Central memory CD8-positive, alpha-beta T cell (primary cell): Measurements from ENCODE around the gene DAPP1.
"Not testable (repeated sequence)": the region's sequence is repeated elsewhere in the genome, so short reads cannot be mapped to it uniquely, and the experiment has no call there.

Experiments used
- ATAC-seq: fragments of 150-1000 bp; cut with Tn5 transposase; replicated peaks from 2 replicates; pipeline ENCODE4 v1.10.0; 2022; ENCODE audit warnings: mild to moderate bottlenecking, moderate FRiP score, moderate number of reproducible peaks; ENCODE audit not compliant: poor library complexity, severe bottlenecking; ENCODE audit errors: extremely low read depth
- DNase-seq, 2 donors: peaks; one replicate each; pipeline ENCODE4 v3.0.0; 2021; ENCODE audit warnings: low spot score in 2 of 2
- H3K27ac Mint-ChIP-seq: one replicate; pipeline ENCODE4 v1.8.0; 2022; ENCODE audit warnings: low read depth, mild to moderate bottlenecking, moderate library complexity, mixed read lengths
- H3K27me3 Mint-ChIP-seq: one replicate; pipeline ENCODE4 v1.8.0; 2022; ENCODE audit warnings: mixed read lengths
- H3K36me3 Mint-ChIP-seq: one replicate; pipeline ENCODE4 v1.8.0; 2022; ENCODE audit warnings: mild to moderate bottlenecking, moderate library complexity, mixed read lengths; ENCODE audit not compliant: insufficient read depth
- H3K4me1 Mint-ChIP-seq: one replicate; pipeline ENCODE4 v1.8.0; 2022; ENCODE audit warnings: mixed read lengths
- H3K4me3 Mint-ChIP-seq: one replicate; pipeline ENCODE4 v1.8.0; 2022; ENCODE audit warnings: mild to moderate bottlenecking, moderate library complexity, mixed read lengths
- H3K9me3 Mint-ChIP-seq: one replicate; pipeline ENCODE4 v1.8.0; 2022; ENCODE audit warnings: mixed read lengths

Gene DAPP1

DNA sequence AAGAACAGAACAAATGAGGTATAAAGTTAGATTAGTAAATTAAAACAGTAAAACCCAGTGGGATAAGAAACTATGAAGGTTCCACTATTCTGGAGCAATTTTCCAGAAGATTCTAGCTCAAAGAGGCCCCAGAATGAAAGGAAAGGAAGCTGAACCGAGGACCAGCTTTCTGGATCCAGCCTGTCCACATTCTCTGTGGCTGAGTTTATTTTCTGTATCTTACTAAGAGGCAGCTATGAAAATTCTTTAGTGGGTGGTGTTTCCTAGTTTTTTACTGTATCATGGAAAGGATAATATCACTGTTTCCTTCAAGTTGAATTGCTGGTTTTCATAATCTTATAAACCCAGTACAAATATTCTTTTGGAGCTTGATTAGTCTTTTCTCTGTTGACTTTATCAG is 11.8 kb downstream of the DAPP1 start:
- H3K27me3 Mint-ChIP-seq: no peaks in the 10 kb centered on the region
- H3K4me1 Mint-ChIP-seq: peaks cover 8% of the 10 kb centered on the region
- no peak overlapping the region for H3K27ac Mint-ChIP-seq
- no peaks in the 10 kb centered on the region for H3K9me3 Mint-ChIP-seq
- ATAC-seq: no peak
- peaks cover 5% of the 10 kb centered on the region for H3K36me3 Mint-ChIP-seq
- DNase-seq: no peak
- H3K4me3 Mint-ChIP-seq: no peak overlapping the region

DNA sequence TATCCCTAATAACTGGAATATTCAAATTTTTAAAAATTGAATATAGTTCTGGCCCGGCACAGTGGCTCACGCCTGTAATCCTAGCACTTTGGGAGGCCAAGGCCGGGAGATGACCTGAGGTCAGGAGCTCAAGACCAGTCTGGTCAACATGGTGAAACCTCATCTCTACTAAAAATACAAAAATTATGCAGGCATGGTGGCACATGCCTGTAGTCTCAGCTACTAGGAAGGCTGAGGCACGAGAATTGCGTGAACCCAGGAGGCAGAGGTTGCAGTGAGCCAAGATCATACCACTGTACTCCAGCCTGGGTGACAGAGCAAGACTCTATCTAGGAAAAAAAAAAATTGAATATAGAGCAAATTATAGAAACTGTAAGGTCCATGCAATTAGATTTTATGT is 13.4 kb downstream of the DAPP1 start:
- H3K27me3 Mint-ChIP-seq, H3K27ac Mint-ChIP-seq, ATAC-seq, H3K9me3 Mint-ChIP-seq, H3K4me3 Mint-ChIP-seq, DNase-seq, H3K36me3 Mint-ChIP-seq, H3K4me1 Mint-ChIP-seq: not testable (repeated sequence)

DNA sequence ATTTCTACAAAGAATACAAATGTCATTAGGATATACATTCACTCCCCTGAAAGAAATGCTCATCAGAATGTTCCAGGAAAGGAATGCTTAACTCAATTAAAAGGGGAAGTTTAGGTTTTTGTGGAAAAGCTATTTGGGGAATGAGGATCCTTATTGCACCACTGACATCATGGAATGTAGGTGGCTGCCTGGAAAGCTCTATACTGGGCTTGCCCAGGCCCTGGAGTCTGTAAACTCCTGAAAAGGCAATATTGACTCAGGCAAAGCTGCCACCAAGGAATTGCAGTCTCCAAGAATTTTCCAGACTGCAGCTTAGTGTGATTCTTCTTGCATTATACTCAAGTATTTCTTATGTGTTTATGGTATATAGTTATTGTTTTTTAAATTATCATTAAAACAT is 15.7 kb downstream of the DAPP1 start:
- Mint-ChIP-seq H3K36me3 (peaks cover 9% of the 10 kb centered on the region), H3K4me3 (no peak overlapping the region), H3K4me1 (peaks cover 6% of the 10 kb centered on the region), H3K27ac (no peak overlapping the region), H3K27me3 (no peaks in the 10 kb centered on the region), H3K9me3 (no peaks in the 10 kb centered on the region)
- ATAC-seq (no peak), DNase-seq (no peak)

DNA sequence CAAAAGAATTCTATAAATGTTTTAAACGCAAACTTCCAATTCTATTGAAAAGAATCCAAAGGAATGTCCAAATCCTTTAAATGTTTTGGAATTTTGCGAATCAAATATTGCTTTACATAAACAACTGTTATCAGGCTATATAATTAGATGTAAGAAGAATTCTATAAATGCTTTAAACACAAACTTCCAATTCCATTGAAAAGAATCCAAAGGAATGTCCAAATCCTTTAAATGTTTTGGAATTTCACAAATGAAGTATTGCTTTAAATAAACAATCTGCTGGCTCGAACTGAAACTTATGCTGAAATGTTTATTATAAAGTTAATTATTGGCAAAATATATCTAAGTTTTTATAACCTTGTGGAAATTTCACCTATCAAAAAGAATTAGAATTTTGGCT is 16.1 kb downstream of the DAPP1 start:
- Mint-ChIP-seq H3K27ac (no peak overlapping the region), H3K36me3 (peaks cover 9% of the 10 kb centered on the region), H3K4me3 (no peak overlapping the region), H3K4me1 (peaks cover 6% of the 10 kb centered on the region), H3K27me3 (no peaks in the 10 kb centered on the region), H3K9me3 (no peaks in the 10 kb centered on the region)
- ATAC-seq: no peak
- no peak for DNase-seq

DNA sequence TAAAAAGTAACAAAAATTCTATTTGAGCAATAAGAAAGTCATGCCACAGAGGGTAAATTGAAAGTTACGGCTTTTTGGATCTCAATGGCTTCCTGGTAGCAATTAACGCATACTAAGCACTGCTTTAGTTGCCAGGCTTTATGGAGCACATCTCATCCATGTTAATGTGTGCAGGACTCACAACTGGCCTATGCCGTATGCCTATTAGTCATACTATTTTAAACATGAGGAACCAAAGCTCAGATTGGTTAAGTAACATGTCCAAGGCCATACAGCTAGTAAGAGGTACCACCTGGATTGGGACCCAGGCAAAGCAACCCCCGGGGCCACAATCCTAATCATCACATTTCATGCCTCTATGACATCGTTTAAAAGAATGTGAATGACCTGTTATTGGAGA is 17.1 kb downstream of the DAPP1 start:
- Mint-ChIP-seq H3K4me3 (no peak overlapping the region), H3K36me3 (peaks cover 9% of the 10 kb centered on the region), H3K9me3 (no peaks in the 10 kb centered on the region), H3K27ac (no peak overlapping the region), H3K27me3 (no peaks in the 10 kb centered on the region), H3K4me1 (peaks cover 6% of the 10 kb centered on the region)
- DNase-seq (no peak), ATAC-seq (no peak)

DNA sequence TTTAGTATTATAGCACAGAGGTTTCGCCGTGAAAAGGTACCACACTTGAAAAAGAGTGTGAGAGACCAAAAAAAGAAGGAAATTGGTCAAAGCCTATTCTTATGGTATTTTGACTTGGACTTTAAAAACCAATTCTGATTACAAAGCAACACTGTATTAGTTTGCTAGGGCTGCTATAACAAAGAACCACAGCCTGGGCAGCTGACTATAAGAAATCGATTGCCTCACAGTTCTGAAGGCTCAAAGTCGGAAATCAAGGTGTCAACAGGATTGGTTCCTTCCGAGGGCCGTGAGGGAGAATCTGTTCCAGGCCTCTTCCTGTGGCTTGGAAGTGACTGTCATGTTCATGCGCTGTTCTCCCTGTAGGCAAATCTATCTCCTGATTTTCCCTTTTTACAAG is 17.9 kb downstream of the DAPP1 start:
- Mint-ChIP-seq H3K4me1 (peaks cover 6% of the 10 kb centered on the region), H3K9me3 (no peaks in the 10 kb centered on the region), H3K36me3 (peaks cover 9% of the 10 kb centered on the region), H3K4me3 (no peak overlapping the region), H3K27ac (no peak overlapping the region), H3K27me3 (no peaks in the 10 kb centered on the region)
- ATAC-seq (no peak), DNase-seq (no peak)

DNA sequence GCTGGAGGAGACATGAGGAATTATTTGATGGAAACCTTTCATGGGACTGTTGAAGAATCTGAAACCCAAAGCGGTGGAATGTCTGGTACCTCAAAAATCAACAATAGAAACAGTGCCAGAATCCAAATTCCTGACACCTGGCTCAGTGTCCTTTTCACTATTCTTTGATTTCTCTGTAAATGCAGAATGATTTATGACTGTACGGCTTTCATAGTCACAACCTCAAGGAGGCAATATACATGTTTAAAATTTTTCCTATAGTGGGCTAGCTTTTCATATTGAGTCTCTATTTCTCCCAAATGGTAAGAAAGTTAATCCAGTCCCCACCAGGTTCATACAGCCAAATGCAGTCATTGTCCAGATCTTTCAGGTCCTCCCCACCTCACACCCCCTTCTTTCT is 19.3 kb downstream of the DAPP1 start:
- no peak overlapping the region for H3K27ac Mint-ChIP-seq
- no peaks in the 10 kb centered on the region for H3K27me3 Mint-ChIP-seq
- H3K4me3 Mint-ChIP-seq: no peak overlapping the region
- ATAC-seq (no peak), DNase-seq (no peak)
- H3K9me3 Mint-ChIP-seq: no peaks in the 10 kb centered on the region
- H3K36me3 Mint-ChIP-seq: peaks cover 9% of the 10 kb centered on the region
- peaks cover 6% of the 10 kb centered on the region for H3K4me1 Mint-ChIP-seq

DNA sequence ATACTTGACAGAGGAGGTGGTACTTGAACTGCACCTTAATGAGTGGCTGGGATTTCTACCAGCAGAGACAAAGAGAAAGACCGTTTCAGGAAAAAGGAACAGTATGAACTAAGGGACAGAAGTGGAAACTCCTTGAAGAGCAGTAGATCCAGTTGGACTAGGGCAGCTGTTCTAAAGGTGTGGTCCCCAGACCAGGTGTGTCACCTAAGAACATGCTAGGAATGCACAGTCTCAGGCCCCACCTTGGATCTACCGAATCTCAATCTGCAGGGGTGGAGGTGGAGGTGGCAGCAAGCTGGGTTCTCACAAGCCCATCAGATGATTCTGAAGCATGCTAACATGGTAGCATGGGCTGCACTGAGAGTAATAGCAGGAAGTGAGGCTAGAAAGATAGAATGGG is 22.3 kb downstream of the DAPP1 start:
- H3K27ac Mint-ChIP-seq: peak overlapping the region; percentile 9
- peaks cover 8% of the 10 kb centered on the region for H3K36me3 Mint-ChIP-seq
- peaks cover 6% of the 10 kb centered on the region for H3K4me1 Mint-ChIP-seq

DNA sequence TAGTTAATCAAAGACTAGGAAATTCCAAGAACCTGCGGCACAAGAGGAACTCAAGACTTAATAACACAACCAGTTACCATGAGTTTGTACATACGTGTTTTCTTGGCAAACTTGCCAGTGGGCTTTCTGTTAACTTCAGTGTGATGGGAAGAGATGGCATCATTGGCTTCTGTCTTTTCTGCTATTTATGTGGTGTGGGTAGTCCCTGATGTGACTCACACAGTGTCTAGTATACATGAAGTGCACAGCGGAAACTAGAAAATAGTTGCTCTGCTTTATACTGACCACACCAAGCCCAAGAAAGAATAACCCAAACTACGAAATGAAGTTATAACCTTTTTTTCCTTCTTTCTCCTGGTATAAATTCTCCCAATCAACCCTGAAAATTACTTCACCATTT is 24.5 kb downstream of the DAPP1 start:
- H3K4me3 Mint-ChIP-seq: no peak overlapping the region
- no peaks in the 10 kb centered on the region for H3K9me3 Mint-ChIP-seq
- peaks cover 8% of the 10 kb centered on the region for H3K36me3 Mint-ChIP-seq
- peaks cover 6% of the 10 kb centered on the region for H3K4me1 Mint-ChIP-seq
- no peak for DNase-seq
- peak overlapping the region; percentile 12 for H3K27ac Mint-ChIP-seq
- H3K27me3 Mint-ChIP-seq: no peaks in the 10 kb centered on the region
- ATAC-seq: no peak

More for the DNA sequence above, 22.3 kb downstream of the DAPP1 start:
- Mint-ChIP-seq H3K4me3 (no peak overlapping the region), H3K9me3 (no peaks in the 10 kb centered on the region), H3K27me3 (no peaks in the 10 kb centered on the region)
- ATAC-seq (no peak), DNase-seq (no peak)

DNA sequence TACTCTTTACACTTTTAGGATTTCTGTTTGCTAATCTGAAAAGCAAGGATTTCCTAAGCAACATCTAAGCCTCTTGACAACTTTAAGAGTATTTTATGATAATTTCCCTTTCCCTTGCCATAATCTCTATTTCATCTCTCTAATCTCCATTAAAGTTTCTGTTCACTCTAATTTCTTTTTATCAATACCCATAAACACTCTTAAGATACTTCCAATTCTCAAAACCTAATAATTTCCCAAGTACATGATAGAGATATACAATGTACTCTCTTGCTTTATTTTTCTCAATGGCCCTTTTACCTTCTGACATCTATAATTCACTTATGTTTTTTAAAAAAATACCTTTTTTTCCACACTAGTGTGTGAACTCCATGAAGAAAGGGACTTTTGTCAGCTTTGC is 26.8 kb downstream of the DAPP1 start:
- Mint-ChIP-seq H3K4me1 (no peaks in the 10 kb centered on the region), H3K27ac (no peak overlapping the region), H3K27me3 (no peaks in the 10 kb centered on the region), H3K4me3 (no peak overlapping the region), H3K36me3 (peaks cover 2% of the 10 kb centered on the region), H3K9me3 (no peaks in the 10 kb centered on the region)
- ATAC-seq (no peak), DNase-seq (no peak)

DNA sequence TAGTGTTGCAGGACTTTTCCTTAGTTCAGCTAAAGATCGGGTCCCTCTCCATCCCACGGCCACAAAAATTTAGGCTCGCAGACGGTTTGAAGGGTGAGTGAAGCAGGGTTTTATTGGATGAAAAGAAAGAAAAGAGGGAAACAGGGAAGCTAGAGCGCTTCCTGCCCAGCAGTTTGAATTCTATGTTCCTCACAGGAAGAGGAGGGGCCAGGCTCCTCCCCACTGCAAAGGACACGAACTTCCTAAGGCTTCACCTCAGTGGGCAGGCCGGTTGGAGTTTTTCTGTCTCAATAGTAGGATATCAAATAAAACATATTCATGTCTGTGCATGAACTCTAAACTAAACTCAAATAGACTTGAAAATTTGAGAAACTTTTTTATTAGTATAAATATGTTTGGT is 27.4 kb downstream of the DAPP1 start:
- H3K4me1 Mint-ChIP-seq: no peaks in the 10 kb centered on the region
- DNase-seq (no peak), ATAC-seq (no peak)
- H3K4me3 Mint-ChIP-seq: no peak overlapping the region
- H3K9me3 Mint-ChIP-seq: no peaks in the 10 kb centered on the region
- H3K27ac Mint-ChIP-seq: no peak overlapping the region
- peaks cover 2% of the 10 kb centered on the region for H3K36me3 Mint-ChIP-seq
- H3K27me3 Mint-ChIP-seq: no peaks in the 10 kb centered on the region

DNA sequence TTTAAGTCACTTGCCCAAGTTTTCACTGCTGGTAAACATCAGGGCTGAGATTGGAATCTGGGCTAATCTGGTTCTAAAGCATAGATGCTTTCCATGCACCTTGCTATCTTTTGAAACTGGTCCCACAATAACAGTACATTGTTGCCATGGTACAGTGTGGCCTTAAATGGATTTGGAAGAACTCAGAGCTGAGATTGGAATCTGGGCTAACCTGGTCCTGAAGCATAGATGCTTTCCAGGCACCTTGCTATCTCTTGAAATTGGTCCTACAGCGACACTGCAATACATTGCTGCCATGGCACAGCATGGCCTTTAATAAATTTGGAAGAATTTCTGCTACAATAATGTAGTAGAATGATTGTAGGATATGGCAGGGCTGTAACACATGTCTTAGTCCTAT is 28.6 kb downstream of the DAPP1 start:
- H3K4me3 Mint-ChIP-seq: no peak overlapping the region
- ATAC-seq (no peak), DNase-seq (no peak)
- H3K36me3 Mint-ChIP-seq: peaks cover 2% of the 10 kb centered on the region
- no peaks in the 10 kb centered on the region for H3K9me3 Mint-ChIP-seq
- H3K4me1 Mint-ChIP-seq: no peaks in the 10 kb centered on the region
- no peaks in the 10 kb centered on the region for H3K27me3 Mint-ChIP-seq
- peak overlapping the region; percentile 71 for H3K27ac Mint-ChIP-seq

DNA sequence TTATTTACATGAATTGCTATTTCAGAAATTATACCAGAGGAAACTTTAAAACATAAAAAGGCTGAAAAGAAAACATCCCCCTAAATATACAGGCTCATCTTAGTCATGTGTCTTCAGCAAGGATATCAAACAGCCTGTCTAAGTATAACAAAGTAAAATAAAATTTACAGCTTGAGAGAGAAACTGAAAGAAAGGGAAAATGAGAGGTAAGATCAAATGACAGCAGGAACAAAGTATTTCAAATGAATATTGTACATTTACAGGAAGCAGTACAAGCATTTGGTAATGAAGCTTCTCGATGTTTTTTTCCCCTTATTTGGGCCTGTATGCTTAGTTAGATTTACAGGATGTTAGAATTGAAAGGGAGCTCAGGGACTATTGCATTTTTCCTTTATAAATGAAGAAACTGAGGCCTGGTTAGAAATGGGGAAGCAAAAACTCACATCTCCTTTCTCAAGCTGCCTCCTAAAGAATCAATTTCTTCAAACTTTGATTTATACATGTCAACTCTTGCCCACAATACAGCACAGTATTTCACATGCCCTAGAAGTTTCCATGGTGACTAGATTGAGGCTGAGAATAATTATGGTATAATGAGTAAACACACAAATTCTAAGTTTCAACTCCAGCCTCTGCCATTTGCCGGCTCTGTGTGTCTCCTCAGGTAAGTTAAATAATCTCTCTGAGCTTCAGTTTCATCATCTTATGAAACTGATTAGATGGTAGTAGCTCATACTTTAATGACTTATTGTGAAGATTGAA is 29.3 kb downstream of the DAPP1 start:
- Mint-ChIP-seq H3K27ac (peak overlapping the region; percentile 71), H3K4me1 (peaks cover 2% of the 10 kb centered on the region), H3K9me3 (no peaks in the 10 kb centered on the region), H3K36me3 (peaks cover 4% of the 10 kb centered on the region), H3K27me3 (no peaks in the 10 kb centered on the region), H3K4me3 (no peak overlapping the region)
- no peak for DNase-seq
- ATAC-seq: no peak
